Measurements from ENCODE around the gene CCND2. TPM values are rescaled to one million over a fixed set of nuclear protein-coding genes. Genes with fewer than 3 reads are reported as not detected.

CCND2 gene
- total and polyA plus RNA-seq, 2 experiments from 2014 or later = 75.6 to 224 TPM

- no peak overlapping the region for H3K27ac ChIP-seq (ENCODE audit: low read depth)
- peaks cover 13% of the 10 kb centered on the region; the same call in 2 of the 3 replicates for H3K4me1 Mint-ChIP-seq
- no peak overlapping the region for H2AFZ ChIP-seq
- no peaks in the 10 kb centered on the region for H3K27me3 ChIP-seq (ENCODE audit: insufficient read depth)
- no peak overlapping the region for H3K27ac Mint-ChIP-seq
- no peaks in the 10 kb centered on the region for H3K79me2 ChIP-seq (replicated peaks; ENCODE audit: insufficient read depth)
- H3K4me3 Mint-ChIP-seq = no peak overlapping the region
- H3K9me3 Mint-ChIP-seq = no peaks in the 10 kb centered on the region; the same call in 2 of the 3 replicates
- 0 out of 2 replicates have a peak, but pooled peaks cover 4% of the 10 kb centered on the region for H4K20me1 ChIP-seq (replicated peaks; ENCODE audit: insufficient read depth)
- H3K4me1 ChIP-seq (ENCODE audit: insufficient read depth) = 0 out of 2 replicates have a peak, but pooled peaks cover 5% of the 10 kb centered on the region
- no peaks in the 10 kb centered on the region for H3K36me3 ChIP-seq (ENCODE audit: insufficient read depth)
- H3K9me2 ChIP-seq (ENCODE audit: insufficient read depth) = no peaks in the 10 kb centered on the region
- H3K4me2 ChIP-seq = no peak overlapping the region
- H3K4me3 ChIP-seq = no peak overlapping the region
- no peaks in the 10 kb centered on the region for H3K27me3 Mint-ChIP-seq (ENCODE audit: insufficient read depth, low read depth, poor library complexity)
- ATAC-seq (peak; percentile 76), DNase-seq (ENCODE audit: low spot score) (peak; percentile 53)
- no peaks in the 10 kb centered on the region for H3K36me3 Mint-ChIP-seq (ENCODE audit: low read depth)
- H3F3A ChIP-seq (replicated peaks; ENCODE audit: low read depth) = no peaks in the 10 kb centered on the region
- TF ChIP-seq EZH2phosphoT487 (IDR thresholded peaks at IDR 0.05; ENCODE audit: unreplicated experiment) (no peak), STAT1 (IDR thresholded peaks at IDR 0.05; ENCODE audit: unreplicated experiment) (no peak), CREB1 (CRISPR knock-in tag; IDR thresholded peaks at IDR 0.05; ENCODE audit: low read depth) (no peak), ZNF462 (CRISPR knock-in tag; IDR thresholded peaks at IDR 0.05) (no peak), JUNB (IDR thresholded peaks at IDR 0.05; ENCODE audit: unreplicated experiment) (no peak), ETS1 (IDR thresholded peaks at IDR 0.05) (no peak), REST (IDR thresholded peaks at IDR 0.05; ENCODE audit: unreplicated experiment) (no peak), ZNF114 (CRISPR knock-in tag; IDR thresholded peaks at IDR 0.05) (no peak), EZH2 (IDR thresholded peaks at IDR 0.05; ENCODE audit: low read depth, unreplicated experiment) (no peak), POLR2AphosphoS5 (IDR thresholded peaks at IDR 0.05; ENCODE audit: low read depth) (no peak), ZNF331 (CRISPR knock-in tag; IDR thresholded peaks at IDR 0.05; ENCODE audit: low read depth) (no peak), CTCF (conservative IDR thresholded peaks at IDR 0.05; ENCODE audit: low read depth in 2 of 2) (no peak), NANOG (IDR thresholded peaks at IDR 0.05; ENCODE audit: borderline replicate concordance) (no peak)
These were observed 21.0 kb upstream of the CCND2 start for GRCh38 chr12:4252601-4253000.
